DMS53 (cell line): Measurements from ENCODE around the gene ZNF71.

Experiments used
- DNase-seq: peaks from one replicate; lab custom pipeline; 2025; lab: John Stamatoyannopoulos, UW

Gene ZNF71

GRCh38 chr19:56594783-56595547 is at the start of gene ZNF71:
ZNF71 (plus strand) TSS chr19:56595302; CDS start chr19:56601559, 6,257 bp downstream.
- DNase-seq, result peak; percentile 89

- DNase-seq, result no peak
These were observed 47.6 kb upstream of the ZNF71 start for GRCh38 chr19:56547535-56547934.

GRCh38 chr19:56554272-56554869 is 40.7 kb upstream of the ZNF71 start:
- no peak for DNase-seq

- DNase-seq, result no peak
These were observed 32.3 kb upstream of the ZNF71 start for GRCh38 chr19:56562766-56563165.

GRCh38 chr19:56566904-56567273 is 28.2 kb upstream of the ZNF71 start:
- peak; percentile 76 for DNase-seq

GRCh38 chr19:56567274-56568120 is 27.6 kb upstream of the ZNF71 start, which contains the start of gene ZNF470:
ZNF470 (plus strand) TSS chr19:56567468; CDS start chr19:56570312, 2,844 bp downstream.
- DNase-seq, result peak; percentile 97

GRCh38 chr19:56572589-56572988 is 22.5 kb upstream of the ZNF71 start:
- no peak for DNase-seq

GRCh38 chr19:56573914-56574313 is 21.2 kb upstream of the ZNF71 start:
- DNase-seq, result no peak

GRCh38 chr19:56577719-56578602 is 17.1 kb upstream of the ZNF71 start:
- peak; percentile 31 for DNase-seq

- DNase-seq, result no peak
These were observed 688 bp upstream of the ZNF71 start for GRCh38 chr19:56594446-56594782.

GRCh38 chr19:56595548-56595899 is 422 bp downstream of the ZNF71 start:
- no peak for DNase-seq

- no peak for DNase-seq
These were observed 1.6 kb downstream of the ZNF71 start for GRCh38 chr19:56596676-56597075.

GRCh38 chr19:56597696-56598095 is 2.6 kb downstream of the ZNF71 start:
- DNase-seq, result no peak

- DNase-seq, result no peak
These were observed 6.3 kb downstream of the ZNF71 start for GRCh38 chr19:56601375-56601774.

- DNase-seq, result no peak
These were observed 8.7 kb downstream of the ZNF71 start for GRCh38 chr19:56603829-56604228.

GRCh38 chr19:56608274-56608964 is 13.3 kb downstream of the ZNF71 start:
- no peak for DNase-seq

GRCh38 chr19:56611288-56611687 is 16.2 kb downstream of the ZNF71 start:
- DNase-seq, result no peak

- DNase-seq, result no peak
These were observed 17.6 kb downstream of the ZNF71 start for GRCh38 chr19:56612737-56613136.

- no peak for DNase-seq
These were observed 18.5 kb downstream of the ZNF71 start for GRCh38 chr19:56613639-56614038.

GRCh38 chr19:56617531-56617930 is 22.4 kb downstream of the ZNF71 start:
- DNase-seq, result peak; percentile 75

- DNase-seq, result no peak
These were observed 24.0 kb downstream of the ZNF71 start for GRCh38 chr19:56619121-56619520.
